HEK293 (cell line): Measurements from ENCODE around the gene TNS1.

Experiments used
- KLF7 ChIP-seq: fragments of 450-650 bp; formaldehyde crosslinking; IDR thresholded peaks from 2 replicates; pipeline ENCODE4 v1.5.1; 2016; ENCODE audit warnings: missing biosample characterization, missing genetic modification characterization, borderline replicate concordance
- ZNF18 ChIP-seq: fragments of 450-650 bp; formaldehyde crosslinking; IDR thresholded peaks from 2 replicates; pipeline ENCODE4 v1.5.1; 2016; ENCODE audit warnings: missing biosample characterization, missing genetic modification characterization
- ZNF24 ChIP-seq: fragments of 450-650 bp; formaldehyde crosslinking; IDR thresholded peaks from 2 replicates; pipeline ENCODE4 v1.5.1; 2016; ENCODE audit warnings: missing biosample characterization, missing genetic modification characterization
- ZNF585B ChIP-seq: fragments of 450-650 bp; formaldehyde crosslinking; IDR thresholded peaks from 2 replicates; pipeline ENCODE4 v1.5.1; 2016; ENCODE audit warnings: missing biosample characterization, missing genetic modification characterization
- ZNF785 ChIP-seq: fragments of 450-650 bp; formaldehyde crosslinking; IDR thresholded peaks from 2 replicates; pipeline ENCODE4 v1.5.1; 2016; ENCODE audit warnings: missing biosample characterization, missing genetic modification characterization

GRCh38 chr2:217834744-217835513, 167.9 kb downstream of the TNS1 start:
- TF ChIP-seq ZNF18 (tag by site-specific recombination), result no peak
- TF ChIP-seq ZNF585B (tag by site-specific recombination), result no peak
- no peak for TF ChIP-seq ZNF24 (tag by site-specific recombination)
- no peak for TF ChIP-seq ZNF785 (tag by site-specific recombination)
- TF ChIP-seq KLF7, result no peak
